GM13976 (cell line): ENCODE measurements around the gene FYN.

Experiments
- DNase-seq: peaks from one replicate; pipeline ENCODE4 v3.0.0; 2012; ENCODE audit warnings: low spot score
- in situ Hi-C: fragments of 300-500 bp; cut with MboI; formaldehyde crosslinking; loops from one replicate; pipeline ENCODE4 v1.12.0; 2022; ENCODE audit warnings: low sequenced_read_pairs, mixed read lengths, inconsistent platforms; ENCODE audit not compliant: unreplicated experiment
- TF ChIP-seq, protein P1 (sequence below): IDR thresholded peaks from 2 replicates; pipeline ENCODE4 v1.5.1; 2012; ENCODE audit warnings: borderline replicate concordance, mild to moderate bottlenecking; ENCODE audit not compliant: insufficient read depth; ENCODE audit errors: extremely low read depth, missing control alignments, control extremely low read depth

The FYN gene

DNA sequence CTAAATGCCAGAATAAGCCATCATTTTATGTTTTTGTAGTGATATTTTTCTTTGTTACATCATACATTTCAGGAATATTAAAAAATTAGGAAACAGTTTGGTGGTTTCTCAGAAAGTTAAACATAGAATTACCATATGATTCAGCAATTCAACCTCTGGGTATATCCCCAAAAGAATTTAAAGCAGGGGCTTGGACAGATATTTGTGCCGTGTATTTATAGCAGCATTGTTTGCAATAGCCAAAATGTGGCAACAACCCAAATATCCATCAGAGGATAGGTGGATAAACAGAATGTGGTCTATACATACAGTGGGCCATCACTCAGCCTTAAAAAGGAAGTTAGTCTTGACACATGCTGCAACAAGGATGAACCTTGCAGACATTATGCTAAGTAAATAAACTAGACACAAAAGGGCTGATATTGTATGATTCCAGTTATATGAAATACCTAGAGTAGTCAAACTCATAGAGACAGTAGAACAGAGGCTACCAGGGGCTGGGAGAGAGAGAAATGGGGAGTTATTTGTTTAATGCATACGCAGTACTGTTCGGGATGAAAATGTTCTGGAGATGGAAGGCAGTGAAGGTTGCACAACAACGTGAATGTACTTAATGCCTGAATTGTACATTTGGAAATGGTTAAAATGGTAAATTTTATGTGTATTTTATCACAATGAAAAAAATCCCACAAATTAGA, 248.7 kb downstream of the FYN start:
- DNase-seq = no peak
- TF ChIP-seq, protein P1, sequence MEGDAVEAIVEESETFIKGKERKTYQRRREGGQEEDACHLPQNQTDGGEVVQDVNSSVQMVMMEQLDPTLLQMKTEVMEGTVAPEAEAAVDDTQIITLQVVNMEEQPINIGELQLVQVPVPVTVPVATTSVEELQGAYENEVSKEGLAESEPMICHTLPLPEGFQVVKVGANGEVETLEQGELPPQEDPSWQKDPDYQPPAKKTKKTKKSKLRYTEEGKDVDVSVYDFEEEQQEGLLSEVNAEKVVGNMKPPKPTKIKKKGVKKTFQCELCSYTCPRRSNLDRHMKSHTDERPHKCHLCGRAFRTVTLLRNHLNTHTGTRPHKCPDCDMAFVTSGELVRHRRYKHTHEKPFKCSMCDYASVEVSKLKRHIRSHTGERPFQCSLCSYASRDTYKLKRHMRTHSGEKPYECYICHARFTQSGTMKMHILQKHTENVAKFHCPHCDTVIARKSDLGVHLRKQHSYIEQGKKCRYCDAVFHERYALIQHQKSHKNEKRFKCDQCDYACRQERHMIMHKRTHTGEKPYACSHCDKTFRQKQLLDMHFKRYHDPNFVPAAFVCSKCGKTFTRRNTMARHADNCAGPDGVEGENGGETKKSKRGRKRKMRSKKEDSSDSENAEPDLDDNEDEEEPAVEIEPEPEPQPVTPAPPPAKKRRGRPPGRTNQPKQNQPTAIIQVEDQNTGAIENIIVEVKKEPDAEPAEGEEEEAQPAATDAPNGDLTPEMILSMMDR = no peak
- in situ Hi-C loops = loop anchor here (25.0 kb wide), 1 partner anchor 612 kb away; no protein-coding TSS in a partner anchor

DNA sequence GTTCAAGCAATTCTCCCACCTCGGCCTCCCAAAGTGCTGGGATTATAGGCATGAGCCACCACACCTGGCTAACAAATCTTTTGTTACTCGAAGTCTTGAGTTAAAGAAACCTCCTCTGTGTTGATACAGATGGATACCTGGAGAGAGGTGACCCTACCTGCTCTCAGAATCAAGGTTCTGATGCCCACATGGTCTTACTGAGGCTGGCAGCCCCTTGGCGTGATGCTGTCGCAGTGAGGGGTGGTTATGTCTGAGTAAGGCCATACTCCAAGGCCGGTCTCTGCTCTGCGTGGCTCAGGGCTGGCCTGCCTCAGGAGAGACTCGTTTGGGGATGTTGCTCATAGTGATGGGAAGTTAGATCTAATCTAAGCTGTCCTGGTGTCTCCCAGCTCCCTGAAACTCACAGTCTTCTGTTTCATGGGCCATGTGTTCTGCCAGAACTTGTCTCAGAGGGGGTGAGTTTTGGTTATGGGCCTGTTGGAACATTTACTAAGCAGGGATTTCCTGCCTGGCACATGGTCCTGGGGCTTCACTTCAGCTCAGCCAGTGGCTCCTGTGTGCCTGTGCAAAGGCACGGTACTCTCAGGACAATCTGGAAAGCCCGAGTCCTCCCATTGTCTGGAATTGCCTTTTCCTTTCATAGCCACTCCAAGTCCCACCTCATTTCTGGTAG, 250.1 kb downstream of the FYN start:
- DNase-seq = no peak
- TF ChIP-seq, protein P1 = no peak
- in situ Hi-C loops = no loop called here

DNA sequence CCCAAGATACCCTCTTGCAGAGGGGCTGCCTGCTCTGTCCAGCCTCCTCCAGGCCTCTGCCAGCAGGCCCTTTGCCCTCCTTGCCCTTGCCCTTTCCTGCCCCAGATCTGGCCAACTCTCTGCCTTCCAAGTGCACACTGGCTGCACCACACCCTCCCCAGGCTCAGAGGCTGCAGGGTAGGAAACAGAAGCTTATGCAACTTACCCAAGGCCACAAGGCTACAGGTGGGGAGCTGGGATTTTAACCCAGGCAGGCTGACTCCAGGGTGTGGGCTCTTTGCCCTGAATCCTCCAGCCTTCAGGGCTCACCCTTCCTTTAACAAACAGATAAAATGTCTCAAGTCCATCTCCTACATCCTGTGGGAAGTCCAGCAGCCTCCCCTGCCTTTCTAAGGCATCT, 253.1 kb downstream of the FYN start:
- TF ChIP-seq, protein P1 = no peak

DNA sequence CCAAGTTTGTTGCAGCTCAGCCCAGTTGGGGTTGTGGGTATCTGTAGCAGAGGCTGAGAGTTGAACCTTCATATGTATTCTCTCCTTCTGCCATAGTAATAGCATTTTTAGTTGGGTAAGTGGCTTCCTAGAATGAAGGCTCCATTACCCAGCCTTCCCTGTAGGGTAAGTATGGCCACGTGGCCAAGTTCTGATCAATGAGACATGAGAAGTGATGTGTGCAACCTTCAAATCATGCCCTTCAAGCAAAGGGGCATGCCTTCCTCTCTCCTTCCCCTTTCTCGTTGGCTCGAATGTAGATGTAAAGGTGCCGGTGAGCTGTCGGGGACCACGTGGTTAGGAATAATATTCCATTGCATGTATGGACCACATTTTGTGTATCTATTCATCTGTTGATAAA, 254.8 kb downstream of the FYN start:
- in situ Hi-C loops = no loop called here
- no peak for DNase-seq
- TF ChIP-seq, protein P1 = no peak

More for the DNA sequence above, 253.1 kb downstream of the FYN start:
- DNase-seq = no peak
- in situ Hi-C loops = no loop called here

DNA sequence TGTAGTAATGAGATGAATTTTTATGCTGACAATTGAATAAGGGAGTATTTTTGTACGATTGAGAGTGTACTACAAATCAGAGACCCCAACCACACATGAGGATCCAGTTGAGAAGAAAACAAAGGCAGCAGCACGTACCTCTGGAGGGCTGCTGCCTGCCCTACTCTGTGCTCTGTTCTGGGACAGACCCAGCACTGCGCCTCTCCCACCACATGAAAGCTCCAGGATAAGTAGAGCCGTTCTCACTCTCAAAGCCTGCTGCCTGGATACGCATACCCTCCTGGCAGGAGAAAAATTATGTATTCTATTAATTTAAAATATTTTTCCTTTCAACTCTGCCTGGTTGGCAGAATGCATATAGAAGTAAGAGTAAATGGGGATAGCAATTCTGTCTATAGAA, 256.1 kb downstream of the FYN start:
- DNase-seq = no peak
- in situ Hi-C loops = no loop called here
- TF ChIP-seq, protein P1 = no peak

DNA sequence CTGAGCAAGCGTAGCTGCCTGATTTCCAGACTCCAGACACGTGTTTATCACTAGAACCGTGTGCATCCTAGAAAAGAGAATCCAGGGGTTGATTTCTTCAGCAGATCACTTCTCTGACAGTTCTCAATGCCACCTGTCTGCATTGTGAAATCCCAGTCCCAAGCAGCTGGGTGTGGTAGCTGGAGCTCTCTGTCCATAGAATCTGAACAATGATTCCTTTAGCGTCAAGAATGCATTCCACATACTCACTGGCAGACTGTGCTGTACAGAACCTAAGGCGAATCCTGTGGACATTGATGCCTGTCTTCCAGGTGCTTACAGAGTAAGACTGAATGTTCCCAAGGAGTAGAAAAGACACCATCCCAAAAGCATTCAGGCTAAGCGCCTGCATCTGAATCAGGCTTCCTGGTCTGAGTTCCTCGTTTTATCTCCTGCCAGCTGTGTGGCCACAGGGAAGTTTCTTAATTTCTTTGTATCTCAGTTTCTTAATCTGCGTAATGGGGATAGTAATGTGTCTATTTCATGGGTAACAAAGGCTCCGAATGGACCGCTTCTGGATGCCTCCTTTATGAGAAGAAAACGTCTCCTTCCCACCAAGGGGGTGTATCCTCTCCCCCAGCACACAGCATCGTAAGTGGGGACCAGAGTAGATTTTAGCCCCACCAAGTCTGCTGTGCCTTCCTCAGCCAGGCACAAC, 257.2 kb downstream of the FYN start:
- TF ChIP-seq, protein P1 = no peak
- DNase-seq = no peak
- in situ Hi-C loops = no loop called here
